LNCAP (cell line): ENCODE data around the gene KIAA1671.
A peak's percentile ranks its signal among the peaks of the same experiment; 100 is the strongest.

ENCODE experiments used
- CTCF ChIP-seq: fragments of 450-650 bp; IDR thresholded peaks from 2 replicates; pipeline ENCODE4 v1.5.1; 2017; ENCODE audit warnings: mild to moderate bottlenecking

Gene KIAA1671

GRCh38 chr22:25170426-25170980, 218.0 kb downstream of the KIAA1671 start:
- no peak for TF ChIP-seq CTCF

GRCh38 chr22:25172153-25172552, 219.6 kb downstream of the KIAA1671 start:
- TF ChIP-seq CTCF: peak; percentile 73

- TF ChIP-seq CTCF: no peak
Observed at GRCh38 chr22:25174156-25174887, 221.8 kb downstream of the KIAA1671 start.

GRCh38 chr22:25174888-25175411, 222.4 kb downstream of the KIAA1671 start:
- TF ChIP-seq CTCF: no peak

- no peak for TF ChIP-seq CTCF
Observed at GRCh38 chr22:25176175-25176574, 223.7 kb downstream of the KIAA1671 start.

- no peak for TF ChIP-seq CTCF
Observed at GRCh38 chr22:25176799-25177198, 224.3 kb downstream of the KIAA1671 start.

- no peak for TF ChIP-seq CTCF
Observed at GRCh38 chr22:25177226-25177625, 224.7 kb downstream of the KIAA1671 start.
